GM21619 (cell line): ENCODE measurements around the gene SATB1.
A peak's percentile ranks its signal among the peaks of the same experiment; 100 is the strongest.

ENCODE experiments used
- ATAC-seq: cut with Tn5 transposase; IDR thresholded peaks from one replicate; pipeline ENCODE4 v1.9.1; 2021; ENCODE audit not compliant: unreplicated experiment

SATB1 gene

GRCh38 chr3:18432752-18433151 is 7.6 kb upstream of the SATB1 start:
- no peak for ATAC-seq

- ATAC-seq: no peak
Measured at GRCh38 chr3:18431266-18431665, 6.1 kb upstream of the SATB1 start.

GRCh38 chr3:18428991-18429745 is 4.0 kb upstream of the SATB1 start:
- no peak for ATAC-seq

GRCh38 chr3:18428036-18428435 is 2.9 kb upstream of the SATB1 start:
- no peak for ATAC-seq

- no peak for ATAC-seq
Measured at GRCh38 chr3:18426597-18427193, 1.6 kb upstream of the SATB1 start.

GRCh38 chr3:18425641-18426257 is 610 bp upstream of the SATB1 start:
- no peak for ATAC-seq

- ATAC-seq: no peak
Measured at GRCh38 chr3:18424213-18424728, 868 bp downstream of the SATB1 start.

- peak; percentile 87 for ATAC-seq
Measured at GRCh38 chr3:18423401-18424212, 1.5 kb downstream of the SATB1 start.

GRCh38 chr3:18422972-18423371 is 2.2 kb downstream of the SATB1 start:
- no peak for ATAC-seq

GRCh38 chr3:18420555-18420954 is 4.6 kb downstream of the SATB1 start:
- ATAC-seq: no peak

- no peak for ATAC-seq
Measured at GRCh38 chr3:18419232-18419631, 5.9 kb downstream of the SATB1 start.

- ATAC-seq: no peak
Measured at GRCh38 chr3:18417904-18418572, 7.1 kb downstream of the SATB1 start.

- no peak for ATAC-seq
Measured at GRCh38 chr3:18416332-18416731, 8.8 kb downstream of the SATB1 start.

- no peak for ATAC-seq
Measured at GRCh38 chr3:18415839-18416238, 9.3 kb downstream of the SATB1 start.

GRCh38 chr3:18415167-18415566 is 10.0 kb downstream of the SATB1 start:
- ATAC-seq: no peak

GRCh38 chr3:18412684-18413083 is 12.5 kb downstream of the SATB1 start:
- ATAC-seq: no peak

- no peak for ATAC-seq
Measured at GRCh38 chr3:18411541-18411940, 13.6 kb downstream of the SATB1 start.

- no peak for ATAC-seq
Measured at GRCh38 chr3:18410205-18410604, 14.9 kb downstream of the SATB1 start.

- ATAC-seq: no peak
Measured at GRCh38 chr3:18409266-18409665, 15.9 kb downstream of the SATB1 start.

GRCh38 chr3:18405141-18405540 is 20.0 kb downstream of the SATB1 start:
- no peak for ATAC-seq

GRCh38 chr3:18403061-18403460 is 22.1 kb downstream of the SATB1 start:
- no peak for ATAC-seq
